ENCODE measurements around the gene CLMP.

The CLMP gene

GRCh38 chr11:123178186-123178585 is 16.9 kb downstream of the CLMP start:
- in situ Hi-C loops (cut with HindIII; ENCODE audit: low pct_ligation_motif_present, low pct_unique_long_range_greater_than_20kb, low sequenced_read_pairs), result no loop called here
- no peak for DNase-seq

- in situ Hi-C loops (cut with HindIII; ENCODE audit: low pct_ligation_motif_present, low pct_unique_long_range_greater_than_20kb, low sequenced_read_pairs), result no loop called here
- DNase-seq, result no peak
Observed at GRCh38 chr11:123176785-123177184, 18.3 kb downstream of the CLMP start.

- peak; percentile 73 for DNase-seq
- in situ Hi-C loops (cut with HindIII; ENCODE audit: low pct_ligation_motif_present, low pct_unique_long_range_greater_than_20kb, low sequenced_read_pairs), result no loop called here
Observed at GRCh38 chr11:123174196-123175183, 20.6 kb downstream of the CLMP start.

- in situ Hi-C loops (cut with HindIII; ENCODE audit: low pct_ligation_motif_present, low pct_unique_long_range_greater_than_20kb, low sequenced_read_pairs), result no loop called here
Observed at GRCh38 chr11:123173856-123174186, 21.2 kb downstream of the CLMP start.

GRCh38 chr11:123173040-123173855 is 21.8 kb downstream of the CLMP start:
- in situ Hi-C loops (cut with HindIII; ENCODE audit: low pct_ligation_motif_present, low pct_unique_long_range_greater_than_20kb, low sequenced_read_pairs), result no loop called here
- peak; percentile 74 for DNase-seq

More at GRCh38 chr11:123173856-123174186, 21.2 kb downstream of the CLMP start:
- DNase-seq, result no peak

GRCh38 chr11:123170929-123171328 is 24.1 kb downstream of the CLMP start:
- in situ Hi-C loops (cut with HindIII; ENCODE audit: low pct_ligation_motif_present, low pct_unique_long_range_greater_than_20kb, low sequenced_read_pairs), result no loop called here
- no peak for DNase-seq

GRCh38 chr11:123169821-123170220 is 25.2 kb downstream of the CLMP start:
- DNase-seq, result no peak
- in situ Hi-C loops (cut with HindIII; ENCODE audit: low pct_ligation_motif_present, low pct_unique_long_range_greater_than_20kb, low sequenced_read_pairs), result no loop called here

GRCh38 chr11:123168955-123169484 is 26.0 kb downstream of the CLMP start:
- in situ Hi-C loops (cut with HindIII; ENCODE audit: low pct_ligation_motif_present, low pct_unique_long_range_greater_than_20kb, low sequenced_read_pairs), result no loop called here
- DNase-seq, result no peak

- in situ Hi-C loops (cut with HindIII; ENCODE audit: low pct_ligation_motif_present, low pct_unique_long_range_greater_than_20kb, low sequenced_read_pairs), result no loop called here
- no peak for DNase-seq
Observed at GRCh38 chr11:123168241-123168640, 26.8 kb downstream of the CLMP start.

GRCh38 chr11:123166071-123166559 is 28.9 kb downstream of the CLMP start:
- DNase-seq, result peak; percentile 46
- in situ Hi-C loops (cut with HindIII; ENCODE audit: low pct_ligation_motif_present, low pct_unique_long_range_greater_than_20kb, low sequenced_read_pairs), result no loop called here

- in situ Hi-C loops (cut with HindIII; ENCODE audit: low pct_ligation_motif_present, low pct_unique_long_range_greater_than_20kb, low sequenced_read_pairs), result no loop called here
- no peak for DNase-seq
Observed at GRCh38 chr11:123164732-123165450, 30.2 kb downstream of the CLMP start.

- in situ Hi-C loops (cut with HindIII; ENCODE audit: low pct_ligation_motif_present, low pct_unique_long_range_greater_than_20kb, low sequenced_read_pairs), result no loop called here
- DNase-seq, result no peak
Observed at GRCh38 chr11:123163621-123164020, 31.4 kb downstream of the CLMP start.

GRCh38 chr11:123161376-123162030 is 33.5 kb downstream of the CLMP start:
- no peak for DNase-seq
- in situ Hi-C loops (cut with HindIII; ENCODE audit: low pct_ligation_motif_present, low pct_unique_long_range_greater_than_20kb, low sequenced_read_pairs), result no loop called here

GRCh38 chr11:123159183-123159857 is 35.7 kb downstream of the CLMP start:
- DNase-seq, result no peak
- in situ Hi-C loops (cut with HindIII; ENCODE audit: low pct_ligation_motif_present, low pct_unique_long_range_greater_than_20kb, low sequenced_read_pairs), result no loop called here

GRCh38 chr11:123158033-123159003 is 36.7 kb downstream of the CLMP start:
- no peak for DNase-seq

GRCh38 chr11:123152951-123153350 is 42.1 kb downstream of the CLMP start:
- DNase-seq, result no peak
- in situ Hi-C loops (cut with HindIII; ENCODE audit: low pct_ligation_motif_present, low pct_unique_long_range_greater_than_20kb, low sequenced_read_pairs), result no loop called here

More at GRCh38 chr11:123158033-123159003, 36.7 kb downstream of the CLMP start:
- in situ Hi-C loops (cut with HindIII; ENCODE audit: low pct_ligation_motif_present, low pct_unique_long_range_greater_than_20kb, low sequenced_read_pairs), result no loop called here

Data from ACHN (cell line).